Measurements from ENCODE around the gene TTLL9.
A peak's percentile ranks its signal among the peaks of the same experiment; 100 is the strongest.

Gene TTLL9

DNA sequence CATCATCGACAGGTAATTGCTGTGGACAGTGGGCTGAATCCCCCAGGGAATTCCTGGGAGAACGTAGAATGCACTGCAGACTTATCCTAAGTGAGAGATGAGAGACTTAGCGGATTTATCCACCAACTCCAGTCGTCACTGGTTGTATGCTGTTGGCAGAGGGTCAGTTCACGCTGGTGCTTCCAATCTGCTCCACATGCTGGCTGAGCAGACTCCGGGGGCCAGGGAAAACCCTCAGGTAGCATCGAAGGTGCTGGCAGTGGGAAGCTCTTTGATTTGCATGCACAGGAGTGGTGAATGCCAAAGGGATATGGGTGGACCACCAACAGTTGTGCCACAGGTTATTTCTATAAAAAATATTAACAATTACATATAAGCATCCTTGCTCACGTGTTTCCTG, 20.2 kb downstream of the TTLL9 start:
- peaks cover 8% of the 10 kb centered on the region for H3K9me3 ChIP-seq (ENCODE audit: severe bottlenecking)
- DNase-seq = peak; percentile 35
- no peaks in the 10 kb centered on the region for H3K27me3 ChIP-seq (ENCODE audit: insufficient read depth, low read depth, severe bottlenecking)
- TF ChIP-seq, protein P1, sequence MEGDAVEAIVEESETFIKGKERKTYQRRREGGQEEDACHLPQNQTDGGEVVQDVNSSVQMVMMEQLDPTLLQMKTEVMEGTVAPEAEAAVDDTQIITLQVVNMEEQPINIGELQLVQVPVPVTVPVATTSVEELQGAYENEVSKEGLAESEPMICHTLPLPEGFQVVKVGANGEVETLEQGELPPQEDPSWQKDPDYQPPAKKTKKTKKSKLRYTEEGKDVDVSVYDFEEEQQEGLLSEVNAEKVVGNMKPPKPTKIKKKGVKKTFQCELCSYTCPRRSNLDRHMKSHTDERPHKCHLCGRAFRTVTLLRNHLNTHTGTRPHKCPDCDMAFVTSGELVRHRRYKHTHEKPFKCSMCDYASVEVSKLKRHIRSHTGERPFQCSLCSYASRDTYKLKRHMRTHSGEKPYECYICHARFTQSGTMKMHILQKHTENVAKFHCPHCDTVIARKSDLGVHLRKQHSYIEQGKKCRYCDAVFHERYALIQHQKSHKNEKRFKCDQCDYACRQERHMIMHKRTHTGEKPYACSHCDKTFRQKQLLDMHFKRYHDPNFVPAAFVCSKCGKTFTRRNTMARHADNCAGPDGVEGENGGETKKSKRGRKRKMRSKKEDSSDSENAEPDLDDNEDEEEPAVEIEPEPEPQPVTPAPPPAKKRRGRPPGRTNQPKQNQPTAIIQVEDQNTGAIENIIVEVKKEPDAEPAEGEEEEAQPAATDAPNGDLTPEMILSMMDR (IDR thresholded peaks at IDR 0.05; ENCODE audit: low read depth, low read length) = no peak
- no peak overlapping the region for H3K4me3 ChIP-seq (ENCODE audit: low read depth, low read length)
- no peaks in the 10 kb centered on the region for H3K36me3 ChIP-seq
- H3K27ac ChIP-seq = no peak overlapping the region

DNA sequence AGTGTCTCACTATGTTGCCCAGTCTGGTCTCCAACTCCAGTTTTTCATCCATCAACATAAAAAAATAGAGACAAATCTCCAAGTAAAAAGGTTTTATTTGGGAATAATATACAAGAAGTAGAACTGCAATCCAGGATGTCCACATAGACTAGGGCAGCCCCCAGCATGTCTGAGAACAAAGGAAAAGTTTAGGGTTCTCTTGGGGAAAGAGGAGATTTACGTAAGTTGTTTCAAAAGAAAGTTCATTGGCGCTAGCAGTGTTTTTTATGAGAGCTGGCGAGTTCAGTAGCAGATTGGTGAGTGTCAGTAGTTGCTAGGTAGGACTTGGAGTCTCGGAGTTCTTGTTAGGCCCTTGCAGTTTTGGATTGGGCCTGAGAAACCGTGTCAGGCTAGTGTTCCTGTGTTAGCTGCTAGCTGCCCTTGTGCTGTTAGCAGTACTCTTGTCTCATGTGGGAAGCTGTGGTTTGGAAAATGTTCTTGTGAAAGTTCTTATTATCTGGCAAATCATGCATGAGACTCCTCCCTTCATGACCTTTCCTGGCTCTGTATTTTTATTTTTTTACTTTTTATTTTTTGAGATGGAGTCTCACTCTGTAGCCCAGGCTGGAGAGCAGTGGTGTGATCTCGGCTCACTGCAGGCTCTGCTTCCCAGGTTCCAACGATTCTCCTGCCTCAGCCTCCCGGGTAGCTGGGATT, 24.7 kb downstream of the TTLL9 start:
- Histone ChIP-seq H3K9me3 (ENCODE audit: severe bottlenecking) (peaks cover 2% of the 10 kb centered on the region), H3K4me3 (ENCODE audit: low read depth, low read length) (no peak overlapping the region), H3K27ac (no peak overlapping the region), H3K27me3 (ENCODE audit: insufficient read depth, low read depth, severe bottlenecking) (no peaks in the 10 kb centered on the region), H3K36me3 (no peaks in the 10 kb centered on the region)
- DNase-seq = no peak
- TF ChIP-seq, protein P1 (IDR thresholded peaks at IDR 0.05; ENCODE audit: low read depth, low read length) = no peak

DNA sequence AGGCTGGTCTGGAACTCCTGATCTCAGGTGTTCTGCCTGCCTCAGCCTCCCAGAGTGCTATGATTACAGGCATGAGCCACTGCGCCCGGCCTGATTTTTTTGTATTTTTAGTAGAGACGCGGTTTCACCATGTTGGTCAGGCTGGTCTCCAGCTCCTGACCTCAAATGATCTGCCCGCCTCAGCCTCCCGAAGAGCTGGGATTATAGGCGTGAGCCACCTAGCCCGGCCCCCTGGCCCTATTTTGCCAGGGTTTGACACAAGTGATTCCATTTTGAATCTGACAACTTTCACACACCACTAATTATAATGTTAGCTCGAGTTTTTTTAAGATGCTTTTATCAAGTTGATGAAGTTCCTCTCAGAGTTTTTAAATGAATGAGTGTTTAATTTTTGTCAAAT, 25.6 kb downstream of the TTLL9 start:
- Histone ChIP-seq H3K4me3 (ENCODE audit: low read depth, low read length) (no peak overlapping the region), H3K9me3 (ENCODE audit: severe bottlenecking) (peaks cover 2% of the 10 kb centered on the region), H3K27ac (no peak overlapping the region), H3K27me3 (ENCODE audit: insufficient read depth, low read depth, severe bottlenecking) (no peaks in the 10 kb centered on the region), H3K36me3 (no peaks in the 10 kb centered on the region)
- TF ChIP-seq, protein P1 (IDR thresholded peaks at IDR 0.05; ENCODE audit: low read depth, low read length) = no peak
- no peak for DNase-seq

DNA sequence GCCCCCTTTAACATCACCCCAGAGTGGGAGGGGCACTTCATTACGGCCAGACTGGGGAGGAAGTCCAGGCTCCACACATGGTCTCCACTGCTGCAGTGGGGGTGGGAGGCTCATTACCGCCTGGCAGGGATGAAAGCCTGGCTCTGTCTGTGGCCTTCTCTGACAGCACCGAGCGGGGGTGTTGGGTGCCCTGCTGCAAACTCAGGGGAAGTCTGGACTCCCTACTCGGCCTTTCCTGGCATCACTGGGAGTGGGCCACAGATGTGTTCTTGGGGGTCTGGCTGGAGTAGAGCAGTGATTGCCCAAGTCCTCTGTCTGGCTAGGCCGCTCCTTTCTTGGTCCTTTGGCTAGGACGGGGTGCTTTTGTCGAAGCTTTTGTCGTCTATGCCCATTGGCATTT, 27.1 kb downstream of the TTLL9 start:
- Histone ChIP-seq H3K4me3 (ENCODE audit: low read depth, low read length) (no peak overlapping the region), H3K9me3 (ENCODE audit: severe bottlenecking) (peaks cover 2% of the 10 kb centered on the region), H3K27ac (no peak overlapping the region), H3K36me3 (no peaks in the 10 kb centered on the region), H3K27me3 (ENCODE audit: insufficient read depth, low read depth, severe bottlenecking) (no peaks in the 10 kb centered on the region)
- DNase-seq = no peak
- TF ChIP-seq, protein P1 (IDR thresholded peaks at IDR 0.05; ENCODE audit: low read depth, low read length) = no peak

DNA sequence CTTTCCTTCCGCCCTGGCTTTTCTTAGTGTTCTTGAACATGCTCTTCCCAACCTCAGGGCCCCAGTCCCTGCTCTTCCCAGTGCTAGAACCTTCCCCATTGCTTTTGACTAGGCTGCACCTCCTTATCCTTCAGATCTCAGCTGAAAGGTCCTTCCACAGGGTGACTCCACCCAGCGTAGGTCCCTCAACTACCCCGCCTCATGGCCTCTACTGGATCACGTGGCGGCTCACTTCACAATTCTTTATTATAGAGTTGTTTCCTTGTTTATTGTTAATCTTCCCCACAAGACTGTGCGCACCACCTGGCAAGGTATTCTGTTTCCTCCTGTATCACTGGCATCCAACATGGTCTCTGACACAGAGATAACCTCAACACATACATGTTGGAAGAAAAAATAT, 31.2 kb downstream of the TTLL9 start:
- no peaks in the 10 kb centered on the region for H3K27me3 ChIP-seq (ENCODE audit: insufficient read depth, low read depth, severe bottlenecking)
- no peak overlapping the region for H3K27ac ChIP-seq
- no peaks in the 10 kb centered on the region for H3K9me3 ChIP-seq (ENCODE audit: severe bottlenecking)
- H3K36me3 ChIP-seq = no peaks in the 10 kb centered on the region
- no peak overlapping the region for H3K4me3 ChIP-seq (ENCODE audit: low read depth, low read length)
- DNase-seq = no peak
- TF ChIP-seq, protein P1 (IDR thresholded peaks at IDR 0.05; ENCODE audit: low read depth, low read length) = no peak

Measured in WERI-Rb-1 (cell line).